Esophagus squamous epithelium (tissue), 4 donors: ENCODE data around the gene MGMT.

Experiments used
- POLR2A ChIP-seq, 4 donors: fragments of 450-650 bp; IDR thresholded peaks; one replicate each; pipeline ENCODE4 v1.6.1; 2017; ENCODE audit warnings: antibody characterized with exemption in 4 of 4, mild to moderate bottlenecking in 4 of 4, moderate library complexity in 3 of 4
- TF ChIP-seq, protein P1 (sequence below), 6 experiments: fragments of 450-650 bp in 4 of 6; fragments of 200-600 bp in 2 of 6; sonication (generic) in 2 of 6; IDR thresholded peaks; one replicate each; pipeline ENCODE4 v1.5.1; 2016 to 2019; ENCODE audit warnings: antibody characterized with exemption in 6 of 6, mild to moderate bottlenecking in 4 of 6, moderate library complexity in 4 of 6

DNA sequence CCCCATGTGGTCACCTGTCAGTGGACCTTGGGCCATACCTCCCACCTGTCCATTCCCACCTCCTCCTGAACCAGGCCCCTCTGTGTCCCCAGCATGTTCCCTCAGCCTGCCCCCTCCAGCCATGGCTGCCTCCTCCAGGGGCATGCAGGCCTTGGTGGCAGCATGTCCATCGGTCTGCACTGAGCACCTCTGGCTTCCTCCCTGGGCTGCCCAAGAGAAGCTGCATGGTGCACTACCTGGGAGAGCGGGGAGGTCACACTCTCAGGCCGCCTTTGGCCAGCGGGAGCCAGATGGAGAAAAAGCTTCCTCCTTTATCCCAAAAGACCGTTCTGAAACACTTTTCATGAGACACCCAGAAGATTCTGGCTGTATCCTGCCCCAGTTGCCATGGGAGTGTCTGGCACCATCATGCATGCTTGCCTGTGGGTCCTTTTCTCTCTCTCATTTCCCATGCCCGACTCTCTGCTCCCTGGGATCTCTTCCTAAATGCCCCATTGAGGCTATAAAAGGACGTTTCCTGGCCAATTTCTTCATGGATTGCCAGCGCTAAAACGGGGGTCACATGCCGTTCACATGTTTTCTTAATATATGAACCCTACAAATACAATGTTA is 45.5 kb upstream of the MGMT start:
- TF ChIP-seq, protein P1, sequence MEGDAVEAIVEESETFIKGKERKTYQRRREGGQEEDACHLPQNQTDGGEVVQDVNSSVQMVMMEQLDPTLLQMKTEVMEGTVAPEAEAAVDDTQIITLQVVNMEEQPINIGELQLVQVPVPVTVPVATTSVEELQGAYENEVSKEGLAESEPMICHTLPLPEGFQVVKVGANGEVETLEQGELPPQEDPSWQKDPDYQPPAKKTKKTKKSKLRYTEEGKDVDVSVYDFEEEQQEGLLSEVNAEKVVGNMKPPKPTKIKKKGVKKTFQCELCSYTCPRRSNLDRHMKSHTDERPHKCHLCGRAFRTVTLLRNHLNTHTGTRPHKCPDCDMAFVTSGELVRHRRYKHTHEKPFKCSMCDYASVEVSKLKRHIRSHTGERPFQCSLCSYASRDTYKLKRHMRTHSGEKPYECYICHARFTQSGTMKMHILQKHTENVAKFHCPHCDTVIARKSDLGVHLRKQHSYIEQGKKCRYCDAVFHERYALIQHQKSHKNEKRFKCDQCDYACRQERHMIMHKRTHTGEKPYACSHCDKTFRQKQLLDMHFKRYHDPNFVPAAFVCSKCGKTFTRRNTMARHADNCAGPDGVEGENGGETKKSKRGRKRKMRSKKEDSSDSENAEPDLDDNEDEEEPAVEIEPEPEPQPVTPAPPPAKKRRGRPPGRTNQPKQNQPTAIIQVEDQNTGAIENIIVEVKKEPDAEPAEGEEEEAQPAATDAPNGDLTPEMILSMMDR (IDR thresholded peaks at IDR 0.05): no peak
- no peak for TF ChIP-seq POLR2A (IDR thresholded peaks at IDR 0.05)
